ENCODE measurements around the gene UNC5C.

Gene UNC5C

GRCh38 chr4:95549246-95550114 is 707 bp upstream of the UNC5C start:
- peaks cover 3% of the 10 kb centered on the region for H3K4me1 ChIP-seq (ENCODE audit: control insufficient read depth, insufficient read depth, low read length)
- H3K4me3 ChIP-seq (ENCODE audit: low read depth, low read length), result peak overlapping the region; percentile 66
- no peaks in the 10 kb centered on the region for H3K9me3 ChIP-seq (ENCODE audit: control insufficient read depth, insufficient read depth, low read depth, low read length)
- peak overlapping the region; percentile 89 for H3K27ac ChIP-seq (ENCODE audit: extremely low read depth, low read depth, low read length)
- H3K36me3 ChIP-seq (ENCODE audit: control insufficient read depth in 2 of 2, insufficient read depth in 1 of 2, low read length in 2 of 2), result no peaks in the 10 kb centered on the region
- ChIA-PET CTCF (interaction anchor here (2.9 kb wide), 1 partner anchor 39 kb away, joined by 12 read pairs; no protein-coding TSS in a partner anchor), POLR2A (interaction anchor here (0.6 to 2.5 kb wide), 6 partner anchors 9 to 174 kb away, joined by 3 to 10 read pairs (median 4); no protein-coding TSS in a partner anchor)
- TF ChIP-seq ZNF777 (tag by site-specific recombination; IDR thresholded peaks at IDR 0.05; ENCODE audit: borderline replicate concordance), result no peak
- no peak for TF ChIP-seq ZNF658 (tag by site-specific recombination; IDR thresholded peaks at IDR 0.05)
- TF ChIP-seq REPIN1 (tag by site-specific recombination; IDR thresholded peaks at IDR 0.05; ENCODE audit: low read depth), result no peak
- no peak for TF ChIP-seq ZNF23 (tag by site-specific recombination; IDR thresholded peaks at IDR 0.05; ENCODE audit: borderline replicate concordance)
- TF ChIP-seq ZNF837 (tag by site-specific recombination; IDR thresholded peaks at IDR 0.05), result no peak
- TF ChIP-seq ZNF596 (tag by site-specific recombination; IDR thresholded peaks at IDR 0.05), result no peak
- peak; percentile 94 for TF ChIP-seq ZBTB8A (tag by site-specific recombination; IDR thresholded peaks at IDR 0.05)
- TF ChIP-seq GLI2 (tag by site-specific recombination; IDR thresholded peaks at IDR 0.05; ENCODE audit: borderline replicate concordance, low read depth), result no peak
- TF ChIP-seq SP2 (tag by site-specific recombination; IDR thresholded peaks at IDR 0.05), result peak; percentile 23; the same call in 1 of the 2 replicates
- peak; percentile 43; the same call in 1 of the 2 replicates for TF ChIP-seq KLF8 (tag by site-specific recombination; IDR thresholded peaks at IDR 0.05)
- no peak for TF ChIP-seq PRDM2 (tag by site-specific recombination; IDR thresholded peaks at IDR 0.05; ENCODE audit: borderline replicate concordance)
- no peak for TF ChIP-seq OSR2 (tag by site-specific recombination; IDR thresholded peaks at IDR 0.05)
- TF ChIP-seq ZNF449 (tag by site-specific recombination; IDR thresholded peaks at IDR 0.05), result peak; percentile 65; the same call in 1 of the 2 replicates
- no peak for TF ChIP-seq ZNF707 (tag by site-specific recombination; IDR thresholded peaks at IDR 0.05)
- no peak for TF ChIP-seq ZNF529 (tag by site-specific recombination; IDR thresholded peaks at IDR 0.05; ENCODE audit: insufficient replicate concordance)
- peak; percentile 51 for TF ChIP-seq EGR2 (tag by site-specific recombination; IDR thresholded peaks at IDR 0.05; ENCODE audit: low read depth)
- TF ChIP-seq ZNF280C (tag by site-specific recombination; IDR thresholded peaks at IDR 0.05), result no peak
- no peak for TF ChIP-seq ZBTB44 (tag by site-specific recombination; IDR thresholded peaks at IDR 0.05)
- no peak for TF ChIP-seq ZNF792 (tag by site-specific recombination; IDR thresholded peaks at IDR 0.05)
- TF ChIP-seq ZNF366 (tag by site-specific recombination; conservative IDR thresholded peaks at IDR 0.05), result no peak
- TF ChIP-seq ZNF133 (tag by site-specific recombination; IDR thresholded peaks at IDR 0.05), result no peak
- no peak for TF ChIP-seq ZNF645 (tag by site-specific recombination; IDR thresholded peaks at IDR 0.05)
- peak; percentile 87 for TF ChIP-seq ZBTB26 (tag by site-specific recombination; optimal IDR thresholded peaks at IDR 0.05)

Measured in HEK293 (cell line).